HG03039 (cell line): ENCODE data around the gene CSAG2.
"Not testable (repeated sequence)": the region's sequence is repeated elsewhere in the genome, so short reads cannot be mapped to it uniquely, and the experiment has no call there.

Experiments
- ATAC-seq: cut with Tn5 transposase; IDR thresholded peaks from one replicate; pipeline ENCODE4 v1.9.1; 2021; ENCODE audit warnings: mild to moderate bottlenecking, moderate library complexity; ENCODE audit not compliant: unreplicated experiment

CSAG2 gene

GRCh38 chrX:152709173-152709572 lies at the start of gene CSAG2:
Gene CSAG2, minus strand, starts transcription at chrX:152709273. Its CDS starts 161 bp downstream, at chrX:152709112.
- ATAC-seq, result not testable (repeated sequence)

GRCh38 chrX:152754871-152755270 lies 45.8 kb upstream of the CSAG2 start:
- ATAC-seq, result not testable (repeated sequence)

GRCh38 chrX:152753686-152754650 lies 44.9 kb upstream of the CSAG2 start, which contains the start of gene MAGEA2:
Gene MAGEA2, minus strand, starts transcription at chrX:152753842. Its CDS starts 2,479 bp downstream, at chrX:152751363.
- not testable (repeated sequence) for ATAC-seq

GRCh38 chrX:152738560-152738959 lies 29.5 kb upstream of the CSAG2 start:
- no peak for ATAC-seq

GRCh38 chrX:152736528-152736927 lies 27.5 kb upstream of the CSAG2 start:
- not testable (repeated sequence) for ATAC-seq

- no peak for ATAC-seq
Observed at GRCh38 chrX:152735860-152736511, 26.9 kb upstream of the CSAG2 start.

- no peak for ATAC-seq
Observed at GRCh38 chrX:152735101-152735500, 26.0 kb upstream of the CSAG2 start.

- ATAC-seq, result not testable (repeated sequence)
Observed at GRCh38 chrX:152734143-152734858, 25.2 kb upstream of the CSAG2 start.

GRCh38 chrX:152733261-152733975 lies 24.3 kb upstream of the CSAG2 start, which contains the start of the genes CSAG1 and MAGEA12:
Gene CSAG1, minus strand, starts transcription at chrX:152733721. Its CDS starts 1,261 bp downstream, at chrX:152732460.
Gene MAGEA12, plus strand, starts transcription at chrX:152733757. Its CDS starts 2,405 bp downstream, at chrX:152736162.
- no peak for ATAC-seq

- ATAC-seq, result no peak
Observed at GRCh38 chrX:152725409-152725808, 16.3 kb upstream of the CSAG2 start.

GRCh38 chrX:152713815-152714787 lies 5.0 kb upstream of the CSAG2 start, which contains the start of gene MAGEA2B:
Gene MAGEA2B, plus strand, starts transcription at chrX:152714628. Its CDS starts 2,479 bp downstream, at chrX:152717107.
- ATAC-seq, result not testable (repeated sequence)

- ATAC-seq, result not testable (repeated sequence)
Observed at GRCh38 chrX:152713195-152713594, 4.1 kb upstream of the CSAG2 start.

GRCh38 chrX:152706500-152706899 lies 2.6 kb downstream of the CSAG2 start:
- not testable (repeated sequence) for ATAC-seq

- not testable (repeated sequence) for ATAC-seq
Observed at GRCh38 chrX:152700390-152700789, 8.7 kb downstream of the CSAG2 start.

- not testable (repeated sequence) for ATAC-seq
Observed at GRCh38 chrX:152697952-152698931, 10.8 kb downstream of the CSAG2 start, which contains the start of gene MAGEA3. Gene MAGEA3, plus strand, starts transcription at chrX:152698794. Its CDS starts 2,039 bp downstream, at chrX:152700833.

GRCh38 chrX:152681012-152681411 lies 28.1 kb downstream of the CSAG2 start:
- ATAC-seq, result peak; percentile 73

GRCh38 chrX:152674652-152675051 lies 34.4 kb downstream of the CSAG2 start:
- not testable (repeated sequence) for ATAC-seq
